ENCODE measurements around the gene DDX1. TPM values are rescaled to one million over a fixed set of nuclear protein-coding genes. Genes with fewer than 3 reads are reported as not detected.

The DDX1 gene
- total RNA-seq, 4 donors from 2014 or later, result 58.3 to 90.5 (median 60.8) TPM

- Histone ChIP-seq H3K36me3 (no peaks in the 10 kb centered on the region), H3K4me3 (no peak overlapping the region), H3K4me1 (peaks cover 0 to 5% (median 0%) of the 10 kb centered on the region in 4 donors), H3K9me3 (no peaks in the 10 kb centered on the region), H3K27me3 (peaks cover 0 to 4% (median 0%) of the 10 kb centered on the region in 4 donors), H3K27ac (replicated peaks in 1 of 4) (no peak overlapping the region)
- DNase-seq (ENCODE audit: extremely low spot score), result no peak
- no peak for TF ChIP-seq EP300 (IDR thresholded peaks at IDR 0.05)
- no peak for TF ChIP-seq POLR2A (IDR thresholded peaks at IDR 0.05; ENCODE audit: low read depth)
- TF ChIP-seq, protein P1, sequence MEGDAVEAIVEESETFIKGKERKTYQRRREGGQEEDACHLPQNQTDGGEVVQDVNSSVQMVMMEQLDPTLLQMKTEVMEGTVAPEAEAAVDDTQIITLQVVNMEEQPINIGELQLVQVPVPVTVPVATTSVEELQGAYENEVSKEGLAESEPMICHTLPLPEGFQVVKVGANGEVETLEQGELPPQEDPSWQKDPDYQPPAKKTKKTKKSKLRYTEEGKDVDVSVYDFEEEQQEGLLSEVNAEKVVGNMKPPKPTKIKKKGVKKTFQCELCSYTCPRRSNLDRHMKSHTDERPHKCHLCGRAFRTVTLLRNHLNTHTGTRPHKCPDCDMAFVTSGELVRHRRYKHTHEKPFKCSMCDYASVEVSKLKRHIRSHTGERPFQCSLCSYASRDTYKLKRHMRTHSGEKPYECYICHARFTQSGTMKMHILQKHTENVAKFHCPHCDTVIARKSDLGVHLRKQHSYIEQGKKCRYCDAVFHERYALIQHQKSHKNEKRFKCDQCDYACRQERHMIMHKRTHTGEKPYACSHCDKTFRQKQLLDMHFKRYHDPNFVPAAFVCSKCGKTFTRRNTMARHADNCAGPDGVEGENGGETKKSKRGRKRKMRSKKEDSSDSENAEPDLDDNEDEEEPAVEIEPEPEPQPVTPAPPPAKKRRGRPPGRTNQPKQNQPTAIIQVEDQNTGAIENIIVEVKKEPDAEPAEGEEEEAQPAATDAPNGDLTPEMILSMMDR (IDR thresholded peaks at IDR 0.05), result no peak
- no peak for TF ChIP-seq POLR2AphosphoS5 (IDR thresholded peaks at IDR 0.05)
- intact Hi-C loops (cut with DNase I), result no loop called here
- 82% methylated on average over 12 of the region's 16 CpGs for WGBS
Measured at GRCh38 chr2:15666861-15667808, 75.5 kb downstream of the DDX1 start.

DNA sequence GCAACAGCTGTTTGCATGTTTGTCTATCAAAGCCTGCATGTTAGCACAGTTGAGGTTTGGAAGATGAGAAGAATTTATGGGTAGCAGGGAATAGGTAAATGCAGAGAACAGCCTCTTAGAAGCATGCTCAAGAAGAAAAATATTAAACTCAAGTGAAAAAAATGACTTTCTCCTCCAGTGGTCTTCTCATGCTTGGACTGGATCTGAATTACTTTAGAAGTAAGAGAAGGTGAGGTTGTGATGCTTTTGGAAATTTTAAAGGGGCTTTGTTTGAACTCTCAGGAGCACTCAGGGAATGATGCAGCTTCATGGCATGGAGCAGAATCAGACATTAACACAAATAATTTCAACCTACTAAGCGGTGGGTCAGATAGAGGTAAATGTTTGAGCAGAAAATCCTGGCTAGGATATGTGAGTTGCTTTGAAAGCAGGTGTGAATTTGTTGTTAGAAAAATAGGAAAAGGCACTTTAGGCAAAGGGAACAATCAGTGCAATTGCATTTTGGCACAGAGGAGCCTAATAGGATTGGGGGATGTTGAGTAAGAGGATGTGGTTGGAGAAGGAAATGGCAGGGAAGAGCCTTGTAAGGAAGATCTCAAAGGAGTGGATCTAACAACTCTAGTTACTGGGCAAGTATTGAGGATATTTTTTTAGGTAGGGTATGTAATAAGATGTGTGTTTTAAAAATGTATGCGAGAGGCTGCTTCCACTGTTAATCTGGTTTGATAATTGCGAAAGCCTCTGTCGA is 76.3 kb downstream of the DDX1 start:
- WGBS, result 84% methylated on average over 4 of the region's 4 CpGs

GRCh38 chr2:15668611-15669305 is 77.1 kb downstream of the DDX1 start:
- Histone ChIP-seq H3K27ac (replicated peaks in 1 of 4) (no peak overlapping the region), H3K27me3 (peaks cover 0 to 4% (median 0%) of the 10 kb centered on the region in 4 donors), H3K4me1 (peaks cover 1 to 5% (median 3%) of the 10 kb centered on the region in 4 donors), H3K36me3 (no peaks in the 10 kb centered on the region), H3K4me3 (no peak overlapping the region), H3K9me3 (no peaks in the 10 kb centered on the region)
- DNase-seq (ENCODE audit: extremely low spot score), result no peak
- no peak for TF ChIP-seq EP300 (IDR thresholded peaks at IDR 0.05)
- 48% methylated on average over 10 of the region's 10 CpGs for whole genome bisulfite sequencing
- intact Hi-C loops (cut with DNase I), result no loop called here

More for the DNA sequence above, 76.3 kb downstream of the DDX1 start:
- H3K36me3 ChIP-seq, result no peaks in the 10 kb centered on the region
- no peak overlapping the region for H3K27ac ChIP-seq (replicated peaks in 1 of 4)
- peaks cover 0 to 4% (median 0%) of the 10 kb centered on the region in 4 donors for H3K27me3 ChIP-seq
- TF ChIP-seq, protein P1 (IDR thresholded peaks at IDR 0.05), result no peak
- TF ChIP-seq POLR2A (IDR thresholded peaks at IDR 0.05; ENCODE audit: low read depth) (no peak), POLR2AphosphoS5 (IDR thresholded peaks at IDR 0.05) (no peak), EP300 (IDR thresholded peaks at IDR 0.05) (no peak)
- DNase-seq (ENCODE audit: extremely low spot score), result no peak
- H3K4me1 ChIP-seq, result peaks cover 0 to 5% (median 0%) of the 10 kb centered on the region in 4 donors
- no peaks in the 10 kb centered on the region for H3K9me3 ChIP-seq
- intact Hi-C loops (cut with DNase I), result no loop called here
- H3K4me3 ChIP-seq, result no peak overlapping the region

GRCh38 chr2:15669375-15669910 is 77.8 kb downstream of the DDX1 start:
- Histone ChIP-seq H3K36me3 (no peaks in the 10 kb centered on the region), H3K27me3 (peaks cover 0 to 4% (median 0%) of the 10 kb centered on the region in 4 donors), H3K4me3 (no peak overlapping the region), H3K4me1 (peaks cover 4 to 8% (median 5%) of the 10 kb centered on the region in 4 donors), H3K9me3 (no peaks in the 10 kb centered on the region), H3K27ac (replicated peaks in 1 of 4) (no peak overlapping the region)
- intact Hi-C loops (cut with DNase I), result no loop called here
- TF ChIP-seq EP300 (IDR thresholded peaks at IDR 0.05) (no peak), POLR2A (IDR thresholded peaks at IDR 0.05; ENCODE audit: low read depth) (no peak), POLR2AphosphoS5 (IDR thresholded peaks at IDR 0.05) (no peak)
- TF ChIP-seq, protein P1 (IDR thresholded peaks at IDR 0.05), result no peak
- no peak for DNase-seq (ENCODE audit: extremely low spot score)
- WGBS, result 88% methylated on average over 6 of the region's 6 CpGs

Measured in esophagus muscularis mucosa (tissue), 4 donors.